GM13977 (cell line): Measurements from ENCODE around the gene UBN1.
"Not testable (repeated sequence)": the region's sequence is repeated elsewhere in the genome, so short reads cannot be mapped to it uniquely, and the experiment has no call there.

Experiments used
- DNase-seq: peaks from one replicate; pipeline ENCODE4 v3.0.0; 2012; ENCODE audit warnings: low spot score
- in situ Hi-C: fragments of 300-500 bp; cut with MboI; formaldehyde crosslinking; loops from one replicate; pipeline ENCODE4 v1.12.0; 2022; ENCODE audit warnings: low sequenced_read_pairs, low pct_unique_long_range_greater_than_20kb, mixed read lengths, inconsistent platforms; ENCODE audit not compliant: unreplicated experiment
- TF ChIP-seq, protein P1 (sequence below): IDR thresholded peaks from 2 replicates; pipeline ENCODE4 v1.5.1; 2012; ENCODE audit warnings: mild to moderate bottlenecking, control low read depth; ENCODE audit not compliant: insufficient read depth; ENCODE audit errors: extremely low read depth, missing control alignments

UBN1 gene

DNA sequence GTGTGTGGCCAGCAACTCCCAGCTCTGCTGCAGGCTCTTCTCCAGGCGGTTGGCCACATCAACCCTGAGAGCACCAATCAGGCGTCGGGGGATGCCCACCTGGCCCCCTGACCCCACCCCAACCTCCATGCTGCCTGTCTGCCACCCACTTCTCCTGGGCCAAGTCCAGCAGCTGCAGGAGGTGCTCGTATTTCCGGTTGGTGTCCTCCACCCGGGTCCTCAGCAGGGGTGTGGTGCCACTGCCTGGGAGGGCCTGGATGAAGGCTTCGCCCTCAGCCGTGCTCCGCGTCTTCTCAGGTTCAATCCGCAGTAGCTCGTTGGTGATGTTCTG, 44.6 kb downstream of the UBN1 start:
- no peak for DNase-seq
- in situ Hi-C loops, result no loop called here
- TF ChIP-seq, protein P1, sequence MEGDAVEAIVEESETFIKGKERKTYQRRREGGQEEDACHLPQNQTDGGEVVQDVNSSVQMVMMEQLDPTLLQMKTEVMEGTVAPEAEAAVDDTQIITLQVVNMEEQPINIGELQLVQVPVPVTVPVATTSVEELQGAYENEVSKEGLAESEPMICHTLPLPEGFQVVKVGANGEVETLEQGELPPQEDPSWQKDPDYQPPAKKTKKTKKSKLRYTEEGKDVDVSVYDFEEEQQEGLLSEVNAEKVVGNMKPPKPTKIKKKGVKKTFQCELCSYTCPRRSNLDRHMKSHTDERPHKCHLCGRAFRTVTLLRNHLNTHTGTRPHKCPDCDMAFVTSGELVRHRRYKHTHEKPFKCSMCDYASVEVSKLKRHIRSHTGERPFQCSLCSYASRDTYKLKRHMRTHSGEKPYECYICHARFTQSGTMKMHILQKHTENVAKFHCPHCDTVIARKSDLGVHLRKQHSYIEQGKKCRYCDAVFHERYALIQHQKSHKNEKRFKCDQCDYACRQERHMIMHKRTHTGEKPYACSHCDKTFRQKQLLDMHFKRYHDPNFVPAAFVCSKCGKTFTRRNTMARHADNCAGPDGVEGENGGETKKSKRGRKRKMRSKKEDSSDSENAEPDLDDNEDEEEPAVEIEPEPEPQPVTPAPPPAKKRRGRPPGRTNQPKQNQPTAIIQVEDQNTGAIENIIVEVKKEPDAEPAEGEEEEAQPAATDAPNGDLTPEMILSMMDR, result no peak

DNA sequence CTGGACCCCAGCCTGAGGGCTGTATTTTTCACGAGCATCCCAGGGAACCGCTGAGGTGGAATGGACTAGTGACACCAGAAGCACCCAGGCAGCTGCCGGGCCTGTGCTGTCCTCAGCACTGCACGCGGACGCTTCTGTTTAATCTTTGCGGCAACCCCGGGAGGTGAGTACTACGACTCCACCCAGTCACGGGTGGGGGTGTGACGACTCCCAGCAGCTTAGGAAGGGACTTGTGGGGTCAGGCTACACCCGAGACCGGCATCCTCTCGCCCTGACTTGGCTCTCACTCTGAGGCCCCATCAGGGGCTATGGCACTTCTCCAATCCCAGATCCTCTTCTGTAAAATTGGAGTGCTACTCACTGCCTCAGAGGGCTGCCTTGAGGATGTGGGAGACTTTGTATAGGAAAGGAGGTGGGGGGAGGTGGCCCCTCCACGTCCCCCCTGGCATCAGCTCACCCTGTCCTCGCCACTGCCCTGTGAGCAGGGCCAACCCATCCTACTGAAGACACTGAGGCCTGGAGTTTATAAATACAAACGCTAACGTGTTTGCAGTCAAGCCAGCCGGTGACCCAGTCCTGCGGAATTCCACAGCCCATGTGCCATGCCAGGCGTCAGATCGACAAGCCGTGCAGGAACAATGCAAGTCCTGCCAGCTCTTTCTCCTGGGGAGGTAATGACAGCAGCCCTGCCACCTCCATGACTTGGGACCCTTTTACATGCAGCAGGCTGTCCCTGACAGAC, 45.3 kb downstream of the UBN1 start:
- in situ Hi-C loops, result no loop called here
- DNase-seq, result no peak
- TF ChIP-seq, protein P1, result no peak

DNA sequence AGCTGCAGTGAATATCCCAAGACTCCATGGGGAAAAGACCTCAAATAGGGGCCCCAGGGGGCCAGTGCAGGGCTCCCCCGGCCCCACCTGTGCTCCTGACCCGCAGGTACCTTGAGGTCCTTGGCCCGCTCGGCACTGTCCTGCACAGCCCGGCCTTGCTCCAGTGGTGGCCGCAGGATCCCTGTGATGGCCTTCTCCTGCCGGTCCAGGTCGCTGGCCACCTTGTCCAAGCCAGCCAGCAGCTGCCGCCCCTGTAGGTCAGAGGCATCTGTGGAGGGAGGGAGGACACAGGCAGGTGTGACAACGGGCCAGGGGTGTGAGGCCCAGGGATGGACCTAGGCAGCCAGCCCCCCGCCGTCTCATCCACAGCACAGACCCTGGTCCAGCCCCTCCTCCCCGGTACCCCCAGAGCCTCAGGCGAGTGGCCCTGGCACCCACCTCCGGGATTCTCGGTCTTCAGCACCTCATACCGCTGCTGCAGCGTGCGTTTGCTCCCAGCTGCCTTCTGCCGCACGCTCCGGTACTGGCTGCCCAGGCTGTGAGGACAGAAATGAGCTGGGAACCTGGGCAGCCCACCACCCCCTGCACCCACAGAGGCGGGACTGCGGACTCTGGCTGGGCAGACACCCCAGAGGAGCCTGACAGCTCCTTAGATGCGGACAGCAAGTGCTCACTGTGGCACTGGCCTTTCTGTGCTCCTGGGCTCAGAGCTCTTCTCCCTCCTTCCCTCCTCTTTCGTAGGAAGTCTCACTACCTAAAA, 46.0 kb downstream of the UBN1 start:
- in situ Hi-C loops, result no loop called here
- TF ChIP-seq, protein P1, result no peak
- DNase-seq, result no peak

DNA sequence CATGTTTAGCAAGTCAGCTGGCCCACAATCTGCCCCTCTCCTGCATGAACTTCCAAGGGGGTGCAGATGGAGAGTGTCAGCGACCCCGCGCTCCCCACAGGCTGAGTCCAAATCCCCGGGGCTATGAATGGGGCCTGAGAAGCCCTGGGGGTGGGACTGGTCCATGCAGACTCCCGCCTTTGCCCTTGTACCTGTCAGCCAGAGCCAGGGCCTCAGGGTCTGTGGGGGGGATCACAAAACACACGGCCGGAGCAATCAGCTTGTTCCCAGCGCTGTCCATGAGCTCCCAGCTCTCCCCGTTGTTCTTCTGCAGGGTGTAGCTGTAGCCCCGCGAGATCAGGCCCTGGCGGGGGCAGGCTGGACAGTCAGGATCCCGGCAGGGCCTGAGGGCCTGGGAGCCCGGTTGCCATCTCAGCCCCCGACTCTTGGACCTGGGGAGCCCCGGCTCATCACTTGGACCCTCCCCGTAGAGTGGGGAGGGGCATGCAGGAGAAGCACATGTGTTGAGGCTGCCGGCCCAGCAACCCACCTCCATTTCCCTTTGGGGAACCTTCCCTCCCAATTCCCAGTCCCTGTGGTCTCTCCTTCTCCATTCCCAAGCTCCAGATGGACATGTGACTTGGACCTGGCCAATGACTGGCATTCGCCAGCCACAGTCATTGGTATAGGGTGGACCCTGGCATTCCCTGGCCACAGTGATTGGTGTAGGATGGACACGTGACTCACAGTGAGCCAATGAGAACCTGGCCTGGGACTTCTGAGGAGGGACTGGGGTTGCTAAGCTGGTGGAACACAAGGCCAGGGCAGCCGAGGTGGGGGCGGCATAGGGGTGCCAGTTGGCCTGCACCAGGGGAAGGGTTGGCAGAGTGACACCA, 47.2 kb downstream of the UBN1 start:
- in situ Hi-C loops, result no loop called here
- TF ChIP-seq, protein P1, result no peak
- DNase-seq, result no peak

DNA sequence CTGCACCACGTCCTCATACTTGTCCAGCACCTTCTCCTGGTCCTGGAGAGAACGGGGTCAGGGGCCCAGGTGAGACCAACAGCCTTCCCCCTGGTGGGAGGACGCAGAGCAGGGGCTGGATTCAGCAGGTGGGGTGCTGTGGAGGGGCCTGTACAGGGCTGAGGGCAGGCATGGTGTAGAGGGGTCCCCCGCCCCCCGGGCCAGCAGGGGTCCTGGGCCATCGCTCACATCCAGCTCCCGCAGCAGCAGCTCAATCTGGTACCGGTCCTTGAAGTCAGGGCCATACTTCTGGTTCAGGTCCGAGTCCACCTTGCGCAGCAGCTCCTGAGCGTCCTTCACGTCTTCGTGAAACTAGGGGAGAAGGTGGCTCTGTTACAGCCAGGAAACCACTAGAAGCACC, 48.1 kb downstream of the UBN1 start:
- in situ Hi-C loops, result no loop called here
- TF ChIP-seq, protein P1, result no peak
- DNase-seq, result no peak

DNA sequence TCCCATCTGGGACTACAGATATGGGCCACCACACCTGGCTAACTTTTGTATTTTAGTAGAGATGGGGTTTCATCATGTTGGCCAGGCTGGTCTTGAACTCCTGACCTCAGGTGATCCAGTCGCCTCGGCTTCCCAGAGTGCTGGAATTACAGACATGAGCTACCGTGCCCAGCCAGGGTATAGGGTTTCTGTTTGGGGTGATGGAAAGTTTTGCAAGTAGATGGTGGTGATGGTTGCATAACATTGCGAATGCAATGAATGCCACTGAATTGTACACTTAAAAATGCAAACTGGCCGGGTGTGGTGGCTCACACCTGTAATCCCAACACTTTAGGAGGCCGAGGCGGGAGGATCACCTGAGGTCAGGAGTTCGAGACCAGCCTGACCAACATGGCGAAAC, 49.5 kb downstream of the UBN1 start:
- in situ Hi-C loops, DNase-seq: not testable (repeated sequence)
